Caco-2 (cell line): ENCODE results near the gene ACOXL. TPM values are rescaled to one million over a fixed set of nuclear protein-coding genes. Genes with fewer than 3 reads are reported as not detected.

ENCODE experiments used
- BruUV-seq: library from RNA; stranded (reverse); fragments of 400-500 nt; replicated peaks from 2 replicates; lab custom pipeline; 2021; lab: Mats Ljungman, UMichigan
- CTCF ChIA-PET: fragments of 300-600 bp; sonication (Branson Sonifier 250); formaldehyde crosslinking; loops from one replicate; lab custom pipeline; 2022; ENCODE audit warnings: antibody characterized with exemption; lab: Charles Lee
- POLR2A ChIA-PET: fragments of 300-600 bp; sonication (Branson Sonifier 250); formaldehyde crosslinking; loops from one replicate; lab custom pipeline; 2022; ENCODE audit warnings: antibody characterized with exemption; lab: Charles Lee
- DNase-seq, 2 experiments: peaks; one replicate each; pipeline versions ENCODE4 v3.0.0 to v3.0.0-alpha.2; 2020 to 2022
- H3K27me3 ChIP-seq: replicated peaks from 2 replicates; pipeline ENCODE4 v1.6.0; 2011; ENCODE audit warnings: low read length; ENCODE audit not compliant: control insufficient read depth, insufficient read depth
- H3K36me3 ChIP-seq: 2 replicates; pipeline ENCODE4 v1.5.1; 2011; ENCODE audit warnings: low read length; ENCODE audit not compliant: control insufficient read depth, insufficient read depth
- H3K4me1 ChIP-seq: fragments of 250-450 bp; sonication (Bioruptor Pico); 2 replicates; pipeline ENCODE4 v1.5.1; 2020; ENCODE audit warnings: mild to moderate bottlenecking
- H3K4me3 ChIP-seq: 2 replicates; pipeline ENCODE4 v1.5.1; 2011; ENCODE audit warnings: low read depth, mild to moderate bottlenecking, control low read depth, low read length
- H3K9me3 ChIP-seq: fragments of 250-450 bp; sonication (Bioruptor Pico); 2 replicates; pipeline ENCODE4 v1.5.1; 2020; ENCODE audit warnings: mild to moderate bottlenecking, moderate library complexity
- H3K27ac Mint-ChIP-seq: one replicate; pipeline ENCODE4 v1.8.0; 2022; ENCODE audit warnings: mixed read lengths; ENCODE audit not compliant: unreplicated experiment
- H3K27me3 Mint-ChIP-seq: one replicate; pipeline ENCODE4 v1.8.0; 2022; ENCODE audit warnings: mixed read lengths; ENCODE audit not compliant: insufficient read depth, unreplicated experiment
- H3K36me3 Mint-ChIP-seq: one replicate; pipeline ENCODE4 v1.8.0; 2022; ENCODE audit warnings: mild to moderate bottlenecking, mixed read lengths; ENCODE audit not compliant: insufficient read depth, unreplicated experiment
- H3K4me1 Mint-ChIP-seq: one replicate; pipeline ENCODE4 v1.8.0; 2022; ENCODE audit warnings: low read depth, mixed read lengths; ENCODE audit not compliant: unreplicated experiment
- H3K4me3 Mint-ChIP-seq: one replicate; pipeline ENCODE4 v1.8.0; 2022; ENCODE audit warnings: mild to moderate bottlenecking, moderate library complexity, mixed read lengths; ENCODE audit not compliant: unreplicated experiment
- H3K9me3 Mint-ChIP-seq: one replicate; pipeline ENCODE4 v1.8.0; 2022; ENCODE audit warnings: mixed read lengths; ENCODE audit not compliant: unreplicated experiment
- intact Hi-C: fragments of 100-400 bp; cut with micrococcal nuclease; formaldehyde crosslinking; loops from one replicate; pipeline ENCODE4 v1.10.0; 2022; ENCODE audit not compliant: unreplicated experiment
- total RNA-seq: library from RNA; stranded (reverse); gene quantifications from 2 replicates; pipeline ENCODE4 v1.2.3, GENCODE V29; 2022
- TF ChIP-seq, protein P1 (sequence below), 2 experiments: fragments of 200-600 bp in 1 of 2; IDR thresholded peaks; 1 replicate in 1 of 2; 2 replicates in 1 of 2; pipeline versions ENCODE4 v1.5.1 to v1.8.0; 2011 to 2022; ENCODE audit warnings: antibody characterized with exemption in 1 of 2, control low read depth in 1 of 2, inconsistent platforms in 1 of 2, low read depth in 1 of 2, low read length in 1 of 2, mild to moderate bottlenecking in 1 of 2, moderate library complexity in 1 of 2; ENCODE audit not compliant: insufficient read depth in 1 of 2, severe bottlenecking in 1 of 2, unreplicated experiment in 1 of 2

Gene ACOXL
- total RNA-seq, 1 experiment from 2014 or later: 2.6 TPM

DNA sequence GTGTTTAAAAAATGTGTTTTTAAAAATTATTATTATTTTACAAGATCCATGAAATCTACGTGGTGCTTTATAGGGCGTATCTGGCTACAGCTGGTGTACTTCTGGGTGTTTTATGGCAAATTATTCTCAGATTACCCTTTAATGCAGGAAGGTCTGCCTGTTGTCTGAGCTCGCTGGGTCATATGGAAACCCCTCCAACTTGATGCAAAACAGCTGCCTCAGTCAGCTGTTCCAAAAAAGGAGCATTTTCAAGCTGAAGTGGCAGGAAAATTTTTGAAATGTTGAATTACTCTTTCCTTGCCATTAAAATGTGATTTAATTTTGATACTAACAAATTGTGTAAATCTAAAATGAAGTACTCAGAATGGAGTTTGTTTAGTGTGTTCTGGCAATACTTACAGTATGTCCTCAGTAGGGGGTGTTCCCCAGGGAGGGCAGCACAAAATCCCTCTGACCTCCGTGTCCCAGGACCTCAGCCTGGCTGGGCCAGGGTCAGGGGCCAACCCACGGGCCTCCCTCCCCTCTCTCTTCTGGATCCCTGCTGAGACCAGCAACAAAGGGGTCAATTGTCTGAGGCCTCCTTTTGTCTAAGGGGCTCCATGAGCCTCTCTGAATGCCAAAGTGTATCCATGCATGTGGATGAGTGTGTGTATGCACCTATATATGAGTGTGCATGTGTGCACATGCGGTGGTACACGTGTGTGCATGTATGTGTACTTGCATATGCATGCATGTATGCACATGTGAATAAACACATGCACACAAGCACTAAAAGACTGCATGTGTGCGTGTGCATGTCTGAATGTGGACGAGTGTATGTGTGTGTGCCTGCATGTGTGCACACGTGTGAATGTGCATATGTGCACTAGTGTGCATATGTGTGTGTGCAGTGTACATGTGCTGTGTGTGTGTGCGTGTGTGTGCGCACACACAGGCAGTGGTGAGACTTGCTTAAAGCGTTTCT lies 105.4 kb downstream of the ACOXL start:
- no peaks in the 10 kb centered on the region for H3K36me3 Mint-ChIP-seq
- BruUV-seq: no TSS peak
- no peaks in the 10 kb centered on the region for H3K4me1 Mint-ChIP-seq
- Histone ChIP-seq H3K36me3 (no peaks in the 10 kb centered on the region), H3K27me3 (no peaks in the 10 kb centered on the region), H3K4me1 (no peaks in the 10 kb centered on the region), H3K4me3 (no peak overlapping the region), H3K9me3 (no peaks in the 10 kb centered on the region)
- no peak for DNase-seq
- H3K4me3 Mint-ChIP-seq: no peak overlapping the region
- H3K27me3 Mint-ChIP-seq: no peaks in the 10 kb centered on the region
- TF ChIP-seq, protein P1, sequence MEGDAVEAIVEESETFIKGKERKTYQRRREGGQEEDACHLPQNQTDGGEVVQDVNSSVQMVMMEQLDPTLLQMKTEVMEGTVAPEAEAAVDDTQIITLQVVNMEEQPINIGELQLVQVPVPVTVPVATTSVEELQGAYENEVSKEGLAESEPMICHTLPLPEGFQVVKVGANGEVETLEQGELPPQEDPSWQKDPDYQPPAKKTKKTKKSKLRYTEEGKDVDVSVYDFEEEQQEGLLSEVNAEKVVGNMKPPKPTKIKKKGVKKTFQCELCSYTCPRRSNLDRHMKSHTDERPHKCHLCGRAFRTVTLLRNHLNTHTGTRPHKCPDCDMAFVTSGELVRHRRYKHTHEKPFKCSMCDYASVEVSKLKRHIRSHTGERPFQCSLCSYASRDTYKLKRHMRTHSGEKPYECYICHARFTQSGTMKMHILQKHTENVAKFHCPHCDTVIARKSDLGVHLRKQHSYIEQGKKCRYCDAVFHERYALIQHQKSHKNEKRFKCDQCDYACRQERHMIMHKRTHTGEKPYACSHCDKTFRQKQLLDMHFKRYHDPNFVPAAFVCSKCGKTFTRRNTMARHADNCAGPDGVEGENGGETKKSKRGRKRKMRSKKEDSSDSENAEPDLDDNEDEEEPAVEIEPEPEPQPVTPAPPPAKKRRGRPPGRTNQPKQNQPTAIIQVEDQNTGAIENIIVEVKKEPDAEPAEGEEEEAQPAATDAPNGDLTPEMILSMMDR (IDR thresholded peaks at IDR 0.05; ENCODE audit: insufficient read depth in 1 of 2, low read depth in 1 of 2, low read length in 1 of 2, severe bottlenecking in 1 of 2, unreplicated experiment in 1 of 2): no peak
- no peaks in the 10 kb centered on the region for H3K9me3 Mint-ChIP-seq
- H3K27ac Mint-ChIP-seq: no peak overlapping the region
- POLR2A ChIA-PET: no interaction called here
- CTCF ChIA-PET: no interaction called here
- intact Hi-C loops: no loop called here

- no TSS peak for BruUV-seq
Observed at GRCh38 chr2:110838657-110839384, 106.4 kb downstream of the ACOXL start.

GRCh38 chr2:110840508-110840907 lies 108.1 kb downstream of the ACOXL start:
- no peaks in the 10 kb centered on the region for H3K4me1 ChIP-seq
- no peak overlapping the region for H3K4me3 Mint-ChIP-seq
- peaks cover 7% of the 10 kb centered on the region for H3K4me1 Mint-ChIP-seq
- ChIA-PET CTCF (no interaction called here), POLR2A (no interaction called here)
- no peak for DNase-seq
- no peak overlapping the region for H3K27ac Mint-ChIP-seq
- intact Hi-C loops: no loop called here
- no peaks in the 10 kb centered on the region for H3K27me3 Mint-ChIP-seq
- H3K27me3 ChIP-seq: no peaks in the 10 kb centered on the region
- H3K36me3 ChIP-seq: no peaks in the 10 kb centered on the region
- no TSS peak for BruUV-seq
- TF ChIP-seq, protein P1 (IDR thresholded peaks at IDR 0.05; ENCODE audit: insufficient read depth in 1 of 2, low read depth in 1 of 2, low read length in 1 of 2, severe bottlenecking in 1 of 2, unreplicated experiment in 1 of 2): no peak
- H3K9me3 ChIP-seq: no peaks in the 10 kb centered on the region
- no peak overlapping the region for H3K4me3 ChIP-seq
- no peaks in the 10 kb centered on the region for H3K36me3 Mint-ChIP-seq
- no peaks in the 10 kb centered on the region for H3K9me3 Mint-ChIP-seq

More at GRCh38 chr2:110838657-110839384, 106.4 kb downstream of the ACOXL start:
- H3K4me1 ChIP-seq: no peaks in the 10 kb centered on the region
- no peaks in the 10 kb centered on the region for H3K27me3 ChIP-seq
- POLR2A ChIA-PET: no interaction called here
- DNase-seq: no peak
- H3K4me3 Mint-ChIP-seq: no peak overlapping the region
- H3K36me3 ChIP-seq: no peaks in the 10 kb centered on the region
- TF ChIP-seq, protein P1 (IDR thresholded peaks at IDR 0.05; ENCODE audit: insufficient read depth in 1 of 2, low read depth in 1 of 2, low read length in 1 of 2, severe bottlenecking in 1 of 2, unreplicated experiment in 1 of 2): no peak
- intact Hi-C loops: no loop called here
- H3K4me3 ChIP-seq: no peak overlapping the region
- no peaks in the 10 kb centered on the region for H3K9me3 Mint-ChIP-seq
- no peaks in the 10 kb centered on the region for H3K36me3 Mint-ChIP-seq
- H3K4me1 Mint-ChIP-seq: peaks cover 5% of the 10 kb centered on the region
- H3K27ac Mint-ChIP-seq: no peak overlapping the region
- H3K27me3 Mint-ChIP-seq: no peaks in the 10 kb centered on the region
- CTCF ChIA-PET: no interaction called here
- no peaks in the 10 kb centered on the region for H3K9me3 ChIP-seq
